ENCODE data around the gene ELL.

ELL gene

GRCh38 chr19:18446145-18446810, 75.6 kb downstream of the ELL start:
- H3K27ac ChIP-seq (ENCODE audit: low read depth, low read length): no peak overlapping the region

DNA sequence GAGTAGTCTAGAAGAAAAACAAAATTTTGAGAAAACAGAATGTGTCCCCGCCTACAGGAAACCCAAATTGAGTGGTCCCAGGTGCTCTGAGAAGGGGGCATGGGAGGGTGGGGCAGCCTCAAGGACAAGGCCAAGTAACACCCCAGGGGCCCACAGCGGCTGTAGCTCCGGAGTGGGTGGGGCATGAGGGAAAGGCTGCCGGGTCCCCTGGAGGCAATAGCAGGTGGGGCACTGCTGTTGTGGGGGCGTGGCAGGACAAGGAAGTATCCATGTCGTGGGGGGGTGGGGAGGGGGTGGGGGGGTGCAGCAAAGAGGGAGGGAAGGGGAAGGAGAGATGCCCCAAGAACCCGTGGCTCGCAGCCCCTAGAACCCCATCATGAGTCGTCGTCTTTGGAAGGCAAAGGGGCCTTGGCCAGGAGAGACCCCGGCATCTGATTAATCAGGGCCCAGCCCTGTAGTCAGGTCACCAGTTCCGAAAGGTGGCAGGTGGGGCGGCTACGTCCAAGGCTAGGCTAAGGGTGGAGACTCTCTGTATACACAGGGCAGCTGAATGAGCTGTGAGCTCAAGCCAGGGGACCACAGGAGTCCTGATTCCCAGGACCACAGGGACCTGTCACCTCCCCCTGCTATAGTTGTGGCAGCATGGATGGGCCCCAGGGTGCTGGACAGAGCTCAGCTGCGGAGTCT, 76.5 kb downstream of the ELL start:
- Histone ChIP-seq H3K4me1 (ENCODE audit: control insufficient read depth, low read length) (no peaks in the 10 kb centered on the region), H3K36me3 (ENCODE audit: control insufficient read depth, low read length) (peaks cover 45% of the 10 kb centered on the region), H3F3A (ENCODE audit: control insufficient read depth, insufficient read depth) (peaks cover 3% of the 10 kb centered on the region; the same call in 1 of the 2 replicates), H3K9me3 (ENCODE audit: control insufficient read depth, insufficient read depth, low read length) (no peaks in the 10 kb centered on the region), H3K79me2 (ENCODE audit: control insufficient read depth, low read length) (no peaks in the 10 kb centered on the region), H3K27me3 (ENCODE audit: control insufficient read depth, low read length) (no peaks in the 10 kb centered on the region), H4K20me1 (ENCODE audit: control insufficient read depth, insufficient read depth, low read depth, low read length) (no peaks in the 10 kb centered on the region), H3K4me2 (ENCODE audit: low read length) (no peak overlapping the region), H3K4me3 (ENCODE audit: low read length) (no peak overlapping the region), H3K9me2 (replicated peaks; ENCODE audit: control insufficient read depth, low read length) (no peaks in the 10 kb centered on the region), H3K27ac (ENCODE audit: low read depth, low read length) (no peak overlapping the region)
- TF ChIP-seq, protein P1, sequence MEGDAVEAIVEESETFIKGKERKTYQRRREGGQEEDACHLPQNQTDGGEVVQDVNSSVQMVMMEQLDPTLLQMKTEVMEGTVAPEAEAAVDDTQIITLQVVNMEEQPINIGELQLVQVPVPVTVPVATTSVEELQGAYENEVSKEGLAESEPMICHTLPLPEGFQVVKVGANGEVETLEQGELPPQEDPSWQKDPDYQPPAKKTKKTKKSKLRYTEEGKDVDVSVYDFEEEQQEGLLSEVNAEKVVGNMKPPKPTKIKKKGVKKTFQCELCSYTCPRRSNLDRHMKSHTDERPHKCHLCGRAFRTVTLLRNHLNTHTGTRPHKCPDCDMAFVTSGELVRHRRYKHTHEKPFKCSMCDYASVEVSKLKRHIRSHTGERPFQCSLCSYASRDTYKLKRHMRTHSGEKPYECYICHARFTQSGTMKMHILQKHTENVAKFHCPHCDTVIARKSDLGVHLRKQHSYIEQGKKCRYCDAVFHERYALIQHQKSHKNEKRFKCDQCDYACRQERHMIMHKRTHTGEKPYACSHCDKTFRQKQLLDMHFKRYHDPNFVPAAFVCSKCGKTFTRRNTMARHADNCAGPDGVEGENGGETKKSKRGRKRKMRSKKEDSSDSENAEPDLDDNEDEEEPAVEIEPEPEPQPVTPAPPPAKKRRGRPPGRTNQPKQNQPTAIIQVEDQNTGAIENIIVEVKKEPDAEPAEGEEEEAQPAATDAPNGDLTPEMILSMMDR (IDR thresholded peaks at IDR 0.05; ENCODE audit: low read depth, low read length, poor library complexity, severe bottlenecking): no peak
- TF ChIP-seq EZH2phosphoT487 (IDR thresholded peaks at IDR 0.05; ENCODE audit: borderline replicate concordance, low read length): no peak

More at GRCh38 chr19:18446145-18446810, 75.6 kb downstream of the ELL start:
- Histone ChIP-seq H3K79me2 (ENCODE audit: control insufficient read depth, low read length) (no peaks in the 10 kb centered on the region), H4K20me1 (ENCODE audit: control insufficient read depth, insufficient read depth, low read depth, low read length) (no peaks in the 10 kb centered on the region), H3K9me2 (replicated peaks; ENCODE audit: control insufficient read depth, low read length) (no peaks in the 10 kb centered on the region), H3K4me3 (ENCODE audit: low read length) (no peak overlapping the region), H3K27me3 (ENCODE audit: control insufficient read depth, low read length) (no peaks in the 10 kb centered on the region), H3K36me3 (ENCODE audit: control insufficient read depth, low read length) (peaks cover 52% of the 10 kb centered on the region), H3K4me2 (ENCODE audit: low read length) (no peak overlapping the region), H3K9me3 (ENCODE audit: control insufficient read depth, insufficient read depth, low read length) (no peaks in the 10 kb centered on the region), H3F3A (ENCODE audit: control insufficient read depth, insufficient read depth) (no peaks in the 10 kb centered on the region), H3K4me1 (ENCODE audit: control insufficient read depth, low read length) (peaks cover 3% of the 10 kb centered on the region; the same call in 1 of the 2 replicates)
- no peak for TF ChIP-seq EZH2phosphoT487 (IDR thresholded peaks at IDR 0.05; ENCODE audit: borderline replicate concordance, low read length)
- TF ChIP-seq, protein P1 (IDR thresholded peaks at IDR 0.05; ENCODE audit: low read depth, low read length, poor library complexity, severe bottlenecking): no peak

DNA sequence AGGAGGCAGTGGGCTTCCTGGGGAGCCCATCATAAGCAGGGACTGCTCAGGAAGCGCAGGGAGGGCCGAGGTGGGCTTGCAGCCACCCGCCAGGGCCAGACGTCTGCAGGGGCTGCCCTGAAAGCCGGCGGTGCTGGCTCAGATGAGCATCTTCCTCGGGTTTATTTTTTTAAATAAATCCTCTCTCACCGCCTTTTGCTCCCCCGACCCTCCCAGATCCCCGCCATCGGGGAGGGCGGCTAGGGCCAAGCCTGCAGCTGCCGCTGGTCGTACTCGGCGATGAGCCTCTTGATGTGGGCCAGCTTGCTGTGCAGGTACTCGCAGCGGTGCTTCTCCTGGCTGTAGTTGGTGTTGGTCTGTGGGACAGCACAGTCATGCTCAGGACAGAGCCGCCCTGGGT, 77.4 kb downstream of the ELL start:
- H4K20me1 ChIP-seq (ENCODE audit: control insufficient read depth, insufficient read depth, low read depth, low read length): no peaks in the 10 kb centered on the region
- no peaks in the 10 kb centered on the region for H3K9me3 ChIP-seq (ENCODE audit: control insufficient read depth, insufficient read depth, low read length)
- H3K4me3 ChIP-seq (ENCODE audit: low read length): no peak overlapping the region
- peaks cover 3% of the 10 kb centered on the region; the same call in 1 of the 2 replicates for H3K4me1 ChIP-seq (ENCODE audit: control insufficient read depth, low read length)
- peaks cover 36% of the 10 kb centered on the region for H3K36me3 ChIP-seq (ENCODE audit: control insufficient read depth, low read length)
- H3K9me2 ChIP-seq (replicated peaks; ENCODE audit: control insufficient read depth, low read length): no peaks in the 10 kb centered on the region
- no peaks in the 10 kb centered on the region for H3K27me3 ChIP-seq (ENCODE audit: control insufficient read depth, low read length)
- TF ChIP-seq, protein P1 (IDR thresholded peaks at IDR 0.05; ENCODE audit: low read depth, low read length, poor library complexity, severe bottlenecking): no peak
- no peak for TF ChIP-seq EZH2phosphoT487 (IDR thresholded peaks at IDR 0.05; ENCODE audit: borderline replicate concordance, low read length)
- no peaks in the 10 kb centered on the region for H3K79me2 ChIP-seq (ENCODE audit: control insufficient read depth, low read length)
- peaks cover 8% of the 10 kb centered on the region; the same call in 1 of the 2 replicates for H3F3A ChIP-seq (ENCODE audit: control insufficient read depth, insufficient read depth)
- no peak overlapping the region for H3K4me2 ChIP-seq (ENCODE audit: low read length)
- H3K27ac ChIP-seq (ENCODE audit: low read depth, low read length): no peak overlapping the region
